SU-DHL-6 (cell line): ENCODE results near the gene ESYT2.
"Not testable (repeated sequence)": the region's sequence is repeated elsewhere in the genome, so short reads cannot be mapped to it uniquely, and the experiment has no call there.

ENCODE experiments used
- H2AFZ ChIP-seq: fragments of 200-600 bp; sonication (generic); 2 replicates; pipeline ENCODE4 v1.6.1; 2014; ENCODE audit warnings: low read depth, mild to moderate bottlenecking, moderate library complexity, mixed read lengths, antibody characterized with exemption, low read length; ENCODE audit not compliant: severe bottlenecking
- H3F3A ChIP-seq: fragments of 200-600 bp; shearing (Covaris generic); 2 replicates; pipeline ENCODE4 v1.6.0; 2016; ENCODE audit warnings: antibody characterized with exemption, mild to moderate bottlenecking; ENCODE audit not compliant: insufficient read depth
- H3K27ac ChIP-seq: fragments of 200-600 bp; sonication (generic); 2 replicates; pipeline ENCODE4 v1.5.1; 2016; ENCODE audit warnings: low read depth, mild to moderate bottlenecking, low read length, moderate library complexity, mixed read lengths
- H3K27me3 ChIP-seq: fragments of 200-600 bp; sonication (generic), shearing (Covaris generic); 2 replicates; pipeline ENCODE4 v1.6.0; 2014; ENCODE audit warnings: mild to moderate bottlenecking, low read length
- H3K36me3 ChIP-seq: fragments of 200-600 bp; sonication (generic); 2 replicates; pipeline ENCODE4 v1.6.1; 2014; ENCODE audit warnings: mild to moderate bottlenecking, low read length, mixed read lengths
- H3K4me2 ChIP-seq: fragments of 300-600, 200-600 bp; shearing (Covaris generic), sonication (generic); 2 replicates; pipeline ENCODE4 v1.6.0; 2014; ENCODE audit warnings: low read length, low read depth, mild to moderate bottlenecking; ENCODE audit not compliant: poor library complexity, severe bottlenecking
- H3K4me3 ChIP-seq: fragments of 200-600 bp; sonication (generic); 2 replicates; pipeline ENCODE4 v1.5.1; 2014; ENCODE audit warnings: antibody characterized with exemption, low read length, mild to moderate bottlenecking, mixed read lengths; ENCODE audit not compliant: insufficient read depth, poor library complexity, severe bottlenecking
- H3K79me2 ChIP-seq: fragments of 200-600 bp; sonication (generic); 2 replicates; pipeline ENCODE4 v1.6.1; 2014; ENCODE audit warnings: mild to moderate bottlenecking, low read length, moderate library complexity; ENCODE audit not compliant: insufficient read depth
- H3K9ac ChIP-seq: fragments of 200-600 bp; sonication (generic); 2 replicates; pipeline ENCODE4 v1.7.0; 2014; ENCODE audit warnings: mild to moderate bottlenecking, low read length
- H3K9me2 ChIP-seq: fragments of 200-600 bp; sonication (generic); replicated peaks from 2 replicates; pipeline ENCODE4 v1.6.1; 2014; ENCODE audit warnings: low read length; ENCODE audit not compliant: insufficient read depth
- H3K9me3 ChIP-seq: fragments of 200-600 bp; sonication (generic); 2 replicates; pipeline ENCODE4 v1.6.1; 2014; ENCODE audit warnings: low read length, mixed read lengths; ENCODE audit not compliant: insufficient read depth
- H4K20me1 ChIP-seq: fragments of 200-600 bp; sonication (generic); 2 replicates; pipeline ENCODE4 v1.6.1; 2014; ENCODE audit warnings: low read depth, mild to moderate bottlenecking, antibody characterized with exemption, low read length, moderate library complexity, mixed read lengths
- CTCF ChIP-seq: fragments of 200-600 bp; sonication (generic); IDR thresholded peaks from one replicate; pipeline ENCODE4 v1.5.1; 2017; ENCODE audit warnings: antibody characterized with exemption, mild to moderate bottlenecking, low read length, moderate library complexity; ENCODE audit not compliant: insufficient read depth, poor library complexity, severe bottlenecking
- EZH2phosphoT487 ChIP-seq: fragments of 200-600 bp; sonication (generic), shearing (Covaris generic); conservative IDR thresholded peaks from 2 replicates; pipeline ENCODE4 v1.6.1; 2018; ENCODE audit warnings: mild to moderate bottlenecking, antibody characterized with exemption, low read length, moderate library complexity, mixed read lengths

The ESYT2 gene

DNA sequence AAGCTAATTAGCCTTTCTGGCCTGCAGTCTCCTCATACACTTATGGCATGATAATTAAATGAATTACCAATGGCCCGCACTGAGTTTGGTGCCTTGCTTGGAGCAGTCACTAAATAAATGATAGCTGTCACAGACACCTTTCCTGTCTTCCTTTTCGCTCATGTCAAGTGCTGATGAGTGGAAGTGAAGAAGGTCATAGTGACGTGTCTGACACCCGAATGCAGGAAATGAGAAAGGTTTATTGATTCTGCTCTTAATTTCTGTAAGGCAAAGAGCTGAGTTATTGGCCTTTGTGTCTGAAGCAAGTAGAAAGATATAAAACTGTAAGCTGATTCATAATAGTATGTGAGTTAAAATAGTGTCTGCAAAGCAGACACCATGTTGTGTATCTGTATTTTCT lies 13.2 kb upstream of the ESYT2 start:
- H4K20me1 ChIP-seq: no peaks in the 10 kb centered on the region
- H3K36me3 ChIP-seq: no peaks in the 10 kb centered on the region
- H2AFZ ChIP-seq: no peak overlapping the region

GRCh38 chr7:158840604-158841003 lies 11.3 kb upstream of the ESYT2 start:
- Histone ChIP-seq H3K4me3 (no peak overlapping the region), H3K9me3 (no peaks in the 10 kb centered on the region), H3K9me2 (no peaks in the 10 kb centered on the region), H3K27ac (no peak overlapping the region), H3K79me2 (no peaks in the 10 kb centered on the region), H2AFZ (no peak overlapping the region), H3F3A (no peaks in the 10 kb centered on the region), H3K9ac (no peak overlapping the region), H3K4me2 (no peak overlapping the region), H4K20me1 (no peaks in the 10 kb centered on the region), H3K27me3 (no peaks in the 10 kb centered on the region), H3K36me3 (no peaks in the 10 kb centered on the region)
- TF ChIP-seq CTCF (no peak), EZH2phosphoT487 (no peak)

More for the DNA sequence above, 13.2 kb upstream of the ESYT2 start:
- Histone ChIP-seq H3K4me2 (no peak overlapping the region), H3K4me3 (no peak overlapping the region), H3K27me3 (no peaks in the 10 kb centered on the region), H3K9me3 (peaks cover 9% of the 10 kb centered on the region; the same call in 1 of the 2 replicates), H3F3A (no peaks in the 10 kb centered on the region), H3K9ac (no peak overlapping the region), H3K9me2 (no peaks in the 10 kb centered on the region), H3K79me2 (no peaks in the 10 kb centered on the region), H3K27ac (no peak overlapping the region)
- TF ChIP-seq CTCF (no peak), EZH2phosphoT487 (no peak)

- not testable (repeated sequence) for H3K27ac ChIP-seq, H4K20me1 ChIP-seq, H2AFZ ChIP-seq, H3K79me2 ChIP-seq, H3K4me2 ChIP-seq, H3K36me3 ChIP-seq, H3K4me3 ChIP-seq, H3K9me3 ChIP-seq, H3F3A ChIP-seq, H3K9ac ChIP-seq, H3K9me2 ChIP-seq, H3K27me3 ChIP-seq
Measured at GRCh38 chr7:158839177-158839576, 9.9 kb upstream of the ESYT2 start.

- no peaks in the 10 kb centered on the region for H3K27me3 ChIP-seq
Measured at GRCh38 chr7:158837790-158838637, 8.7 kb upstream of the ESYT2 start.

More at GRCh38 chr7:158837790-158838637, 8.7 kb upstream of the ESYT2 start:
- Histone ChIP-seq H3K9me3 (no peaks in the 10 kb centered on the region), H3K79me2 (no peaks in the 10 kb centered on the region), H3F3A (no peaks in the 10 kb centered on the region), H3K4me2 (no peak overlapping the region), H3K9me2 (no peaks in the 10 kb centered on the region), H3K4me3 (no peak overlapping the region), H3K36me3 (no peaks in the 10 kb centered on the region), H3K27ac (no peak overlapping the region), H2AFZ (no peak overlapping the region), H3K9ac (no peak overlapping the region), H4K20me1 (no peaks in the 10 kb centered on the region)
- TF ChIP-seq EZH2phosphoT487: no peak
- TF ChIP-seq CTCF: no peak
